Measurements from ENCODE around the gene C1QTNF9. TPM values are rescaled to one million over a fixed set of nuclear protein-coding genes. Genes with fewer than 3 reads are reported as not detected.
A peak's percentile ranks its signal among the peaks of the same experiment; 100 is the strongest.

The C1QTNF9 gene
- total RNA-seq, 2 experiments from 2014 or later, result not detected

DNA sequence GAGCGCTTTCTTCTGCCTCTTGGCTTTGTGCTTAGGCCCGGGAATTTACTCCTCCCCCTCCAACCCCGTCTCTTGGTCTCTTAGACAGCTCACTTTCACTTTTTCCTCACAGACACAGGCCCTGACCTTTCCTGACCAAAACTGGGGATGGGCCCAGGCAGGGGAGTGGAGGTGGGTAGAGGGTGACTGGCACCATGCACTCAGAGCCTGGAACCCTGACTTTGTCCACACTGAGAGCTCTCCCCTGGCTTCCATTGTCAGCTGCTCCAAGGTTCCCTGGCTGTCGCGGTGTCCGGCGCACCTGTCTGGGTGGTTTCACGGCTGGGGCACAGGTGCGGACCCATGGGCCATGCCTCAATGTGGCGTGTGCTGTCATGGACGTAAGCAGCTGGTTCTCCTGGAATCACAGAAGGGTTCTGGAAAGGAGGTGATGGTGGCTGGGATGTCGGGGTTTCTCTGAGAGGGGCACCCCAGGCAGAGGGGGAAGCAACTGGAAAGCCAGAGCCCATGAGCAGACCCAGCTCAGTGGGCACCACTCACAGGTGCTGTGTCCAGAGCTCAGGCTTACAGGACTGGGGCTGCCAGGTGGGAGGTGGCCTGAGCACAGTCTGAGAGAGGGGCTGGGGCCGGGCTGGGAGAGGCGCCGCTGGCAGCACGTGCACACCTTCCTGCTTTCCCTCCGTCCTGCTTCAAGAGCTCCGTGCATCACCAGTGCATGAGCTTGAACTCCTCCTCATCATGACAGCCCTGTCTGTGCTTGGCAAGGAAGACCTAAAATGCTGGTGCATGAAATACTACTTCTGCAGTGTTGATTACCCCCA, 28.0 kb upstream of the C1QTNF9 start:
- DNase-seq, result no peak
- ATAC-seq, result no peak
- POLR2A ChIA-PET, result no interaction called here
- CTCF ChIA-PET, result no interaction called here
- Mint-ChIP-seq H3K4me3 (no peak overlapping the region), H3K9me3 (ENCODE audit: insufficient read depth) (no peaks in the 10 kb centered on the region), H3K27me3 (ENCODE audit: low read depth) (no peaks in the 10 kb centered on the region), H3K36me3 (ENCODE audit: low read depth) (peaks cover 50% of the 10 kb centered on the region), H3K4me1 (ENCODE audit: low read depth) (peaks cover 34% of the 10 kb centered on the region), H3K27ac (peak overlapping the region; percentile 18)

GRCh38 chr13:24282256-24282655, 27.1 kb upstream of the C1QTNF9 start:
- Mint-ChIP-seq H3K9me3 (ENCODE audit: insufficient read depth) (no peaks in the 10 kb centered on the region), H3K27me3 (ENCODE audit: low read depth) (no peaks in the 10 kb centered on the region), H3K27ac (peak overlapping the region; percentile 59), H3K36me3 (ENCODE audit: low read depth) (peaks cover 52% of the 10 kb centered on the region), H3K4me1 (ENCODE audit: low read depth) (peaks cover 25% of the 10 kb centered on the region), H3K4me3 (no peak overlapping the region)
- CTCF ChIA-PET, result interaction anchor here (0.7 kb wide), 1 partner anchor 17 kb away, joined by 4 read pairs; no protein-coding TSS in a partner anchor
- POLR2A ChIA-PET, result no interaction called here
- DNase-seq (no peak), ATAC-seq (no peak)

DNA sequence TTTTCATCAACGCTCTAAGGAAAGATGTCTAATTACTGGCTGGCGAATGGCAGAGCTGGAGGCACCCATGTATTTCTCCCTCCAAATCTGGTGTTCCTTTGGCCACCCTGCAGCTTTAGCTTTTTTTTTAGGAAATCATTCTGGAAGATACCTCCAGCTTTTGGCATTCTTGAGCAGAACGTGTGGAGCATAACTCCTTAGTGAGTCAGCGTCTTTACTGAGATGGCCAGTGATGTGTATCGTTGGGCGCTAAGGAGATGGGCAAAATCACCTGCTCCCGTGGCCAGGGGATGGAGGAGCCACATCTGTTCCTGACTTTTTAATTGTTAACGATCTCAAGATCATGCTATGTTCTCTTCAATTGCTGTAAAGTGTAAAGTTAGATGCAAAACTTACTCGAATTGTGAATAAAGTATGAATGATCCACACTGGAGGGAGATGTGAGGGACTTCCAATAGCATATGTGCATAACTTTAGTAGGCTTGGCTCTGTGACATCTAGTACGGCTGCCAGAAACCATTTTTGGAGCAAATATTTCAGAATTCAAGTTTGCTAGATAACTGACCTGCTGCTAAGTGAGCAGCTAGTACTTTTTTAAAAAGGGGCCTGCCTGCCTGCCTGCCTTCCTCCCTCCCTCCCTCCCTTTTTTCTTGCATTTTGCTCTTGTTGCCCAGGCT, 24.4 kb upstream of the C1QTNF9 start:
- H3K36me3 Mint-ChIP-seq (ENCODE audit: low read depth), result peaks cover 56% of the 10 kb centered on the region
- CTCF ChIA-PET, result interaction anchor here (1.6 kb wide), 1 partner anchor 57 kb away, joined by 3 read pairs; no protein-coding TSS in a partner anchor

DNA sequence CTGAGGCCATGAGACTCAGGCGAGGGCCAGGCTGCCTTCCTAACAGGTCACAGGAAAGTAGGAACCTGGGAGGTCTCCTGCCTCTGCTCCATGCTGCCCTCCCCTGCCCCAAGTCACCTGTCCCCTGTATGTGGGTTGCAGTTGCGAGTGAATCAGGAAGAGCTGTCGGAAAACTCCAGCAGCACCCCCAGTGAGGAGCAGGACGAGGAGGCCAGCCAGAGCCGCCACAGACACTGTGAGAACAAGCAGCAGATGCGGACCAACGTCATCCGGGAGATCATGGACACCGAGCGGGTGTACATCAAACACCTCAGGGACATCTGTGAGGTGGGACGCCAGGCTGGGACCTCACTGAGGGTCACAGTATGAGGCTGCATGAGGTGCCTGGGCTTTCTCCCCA, 22.8 kb upstream of the C1QTNF9 start:
- Mint-ChIP-seq H3K9me3 (ENCODE audit: insufficient read depth) (no peaks in the 10 kb centered on the region), H3K27me3 (ENCODE audit: low read depth) (no peaks in the 10 kb centered on the region), H3K27ac (no peak overlapping the region), H3K36me3 (ENCODE audit: low read depth) (peaks cover 64% of the 10 kb centered on the region), H3K4me1 (ENCODE audit: low read depth) (no peaks in the 10 kb centered on the region), H3K4me3 (no peak overlapping the region)
- ChIA-PET CTCF (no interaction called here), POLR2A (no interaction called here)
- DNase-seq, result no peak
- ATAC-seq, result no peak

More for the DNA sequence above, 24.4 kb upstream of the C1QTNF9 start:
- Mint-ChIP-seq H3K9me3 (ENCODE audit: insufficient read depth) (no peaks in the 10 kb centered on the region), H3K27me3 (ENCODE audit: low read depth) (no peaks in the 10 kb centered on the region), H3K4me3 (no peak overlapping the region), H3K27ac (no peak overlapping the region), H3K4me1 (ENCODE audit: low read depth) (peaks cover 2% of the 10 kb centered on the region)
- POLR2A ChIA-PET, result no interaction called here
- DNase-seq (no peak), ATAC-seq (no peak)

GRCh38 chr13:24287748-24288287, 21.6 kb upstream of the C1QTNF9 start:
- no peak for DNase-seq
- H3K4me1 Mint-ChIP-seq (ENCODE audit: low read depth), result no peaks in the 10 kb centered on the region
- ATAC-seq, result no peak
- H3K36me3 Mint-ChIP-seq (ENCODE audit: low read depth), result peaks cover 66% of the 10 kb centered on the region
- ChIA-PET POLR2A (no interaction called here), CTCF (no interaction called here)
- no peak overlapping the region for H3K4me3 Mint-ChIP-seq
- no peaks in the 10 kb centered on the region for H3K27me3 Mint-ChIP-seq (ENCODE audit: low read depth)
- no peaks in the 10 kb centered on the region for H3K9me3 Mint-ChIP-seq (ENCODE audit: insufficient read depth)
- no peak overlapping the region for H3K27ac Mint-ChIP-seq

GRCh38 chr13:24288870-24289269, 20.5 kb upstream of the C1QTNF9 start:
- Mint-ChIP-seq H3K36me3 (ENCODE audit: low read depth) (peaks cover 70% of the 10 kb centered on the region), H3K27me3 (ENCODE audit: low read depth) (no peaks in the 10 kb centered on the region), H3K9me3 (ENCODE audit: insufficient read depth) (no peaks in the 10 kb centered on the region), H3K4me1 (ENCODE audit: low read depth) (no peaks in the 10 kb centered on the region), H3K4me3 (no peak overlapping the region), H3K27ac (no peak overlapping the region)
- ChIA-PET POLR2A (interaction anchor here (0.7 kb wide), 1 partner anchor 24 kb away, joined by 4 read pairs; no protein-coding TSS in a partner anchor), CTCF (no interaction called here)
- DNase-seq (no peak), ATAC-seq (no peak)

DNA sequence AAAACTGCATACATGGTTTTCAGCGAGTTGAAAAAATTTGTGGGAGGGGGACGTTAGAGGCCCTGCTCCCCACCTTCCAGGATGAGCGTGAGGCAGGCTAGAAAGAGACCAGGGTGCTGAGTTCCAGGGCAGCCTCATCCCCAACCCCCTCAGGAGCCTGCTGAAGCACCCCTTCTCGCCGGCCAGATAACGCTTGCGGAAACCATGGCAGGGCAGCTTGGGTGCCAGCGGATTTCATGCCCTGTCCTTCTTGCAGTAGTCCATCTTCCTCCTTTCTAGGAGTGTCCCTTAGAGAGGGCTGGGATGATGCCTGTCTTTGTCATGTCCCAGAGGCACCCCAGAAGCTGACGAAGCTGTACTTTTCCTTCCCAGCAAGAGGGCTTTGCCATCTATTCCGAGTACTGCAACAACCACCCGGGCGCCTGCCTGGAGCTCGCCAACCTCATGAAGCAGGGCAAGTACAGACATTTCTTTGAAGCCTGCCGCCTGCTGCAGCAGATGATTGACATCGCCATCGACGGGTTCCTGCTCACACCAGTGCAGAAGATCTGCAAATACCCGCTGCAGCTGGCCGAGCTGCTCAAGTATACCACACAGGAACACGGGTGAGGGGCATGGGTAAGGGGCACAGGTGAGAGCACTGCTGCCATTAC, 19.0 kb upstream of the C1QTNF9 start:
- CTCF ChIA-PET, result no interaction called here
- Mint-ChIP-seq H3K36me3 (ENCODE audit: low read depth) (peaks cover 72% of the 10 kb centered on the region), H3K4me1 (ENCODE audit: low read depth) (no peaks in the 10 kb centered on the region), H3K27me3 (ENCODE audit: low read depth) (no peaks in the 10 kb centered on the region), H3K27ac (no peak overlapping the region), H3K4me3 (no peak overlapping the region), H3K9me3 (ENCODE audit: insufficient read depth) (no peaks in the 10 kb centered on the region)
- POLR2A ChIA-PET, result interaction anchor here (1.0 to 1.3 kb wide), 2 partner anchors 12 to 18 kb away, joined by 3 read pairs; no protein-coding TSS in a partner anchor
- DNase-seq (no peak), ATAC-seq (no peak)

DNA sequence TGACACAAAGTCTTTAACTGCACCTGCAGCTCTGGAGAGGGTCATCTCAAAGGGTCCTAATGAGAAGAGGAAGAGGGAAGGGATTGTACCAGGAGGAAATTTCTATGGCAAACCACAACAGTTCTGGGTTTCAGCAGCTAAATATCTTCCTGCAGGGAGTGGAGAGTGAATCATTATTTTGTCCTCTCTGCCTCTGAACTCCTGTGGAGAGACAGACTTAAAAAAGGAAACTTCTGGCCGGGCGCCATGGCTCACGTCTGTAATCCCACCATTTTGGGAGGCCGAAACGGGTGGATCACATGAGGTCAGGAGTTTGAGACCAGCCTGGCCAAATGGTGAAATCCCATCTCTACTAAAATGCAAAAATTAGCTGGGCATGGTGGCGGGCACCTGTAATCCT, 16.9 kb upstream of the C1QTNF9 start:
- ATAC-seq, result no peak
- Mint-ChIP-seq H3K27ac (no peak overlapping the region), H3K27me3 (ENCODE audit: low read depth) (no peaks in the 10 kb centered on the region), H3K36me3 (ENCODE audit: low read depth) (peaks cover 78% of the 10 kb centered on the region), H3K4me1 (ENCODE audit: low read depth) (no peaks in the 10 kb centered on the region), H3K9me3 (ENCODE audit: insufficient read depth) (no peaks in the 10 kb centered on the region), H3K4me3 (no peak overlapping the region)
- no peak for DNase-seq
- POLR2A ChIA-PET, result no interaction called here
- CTCF ChIA-PET, result no interaction called here

GRCh38 chr13:24293746-24294145, 15.6 kb upstream of the C1QTNF9 start:
- no peaks in the 10 kb centered on the region for H3K9me3 Mint-ChIP-seq (ENCODE audit: insufficient read depth)
- H3K4me1 Mint-ChIP-seq (ENCODE audit: low read depth), result no peaks in the 10 kb centered on the region
- no peak overlapping the region for H3K27ac Mint-ChIP-seq
- H3K27me3 Mint-ChIP-seq (ENCODE audit: low read depth), result no peaks in the 10 kb centered on the region
- ChIA-PET CTCF (no interaction called here), POLR2A (no interaction called here)
- no peak for DNase-seq
- no peak overlapping the region for H3K4me3 Mint-ChIP-seq
- peaks cover 79% of the 10 kb centered on the region for H3K36me3 Mint-ChIP-seq (ENCODE audit: low read depth)
- ATAC-seq, result no peak

DNA sequence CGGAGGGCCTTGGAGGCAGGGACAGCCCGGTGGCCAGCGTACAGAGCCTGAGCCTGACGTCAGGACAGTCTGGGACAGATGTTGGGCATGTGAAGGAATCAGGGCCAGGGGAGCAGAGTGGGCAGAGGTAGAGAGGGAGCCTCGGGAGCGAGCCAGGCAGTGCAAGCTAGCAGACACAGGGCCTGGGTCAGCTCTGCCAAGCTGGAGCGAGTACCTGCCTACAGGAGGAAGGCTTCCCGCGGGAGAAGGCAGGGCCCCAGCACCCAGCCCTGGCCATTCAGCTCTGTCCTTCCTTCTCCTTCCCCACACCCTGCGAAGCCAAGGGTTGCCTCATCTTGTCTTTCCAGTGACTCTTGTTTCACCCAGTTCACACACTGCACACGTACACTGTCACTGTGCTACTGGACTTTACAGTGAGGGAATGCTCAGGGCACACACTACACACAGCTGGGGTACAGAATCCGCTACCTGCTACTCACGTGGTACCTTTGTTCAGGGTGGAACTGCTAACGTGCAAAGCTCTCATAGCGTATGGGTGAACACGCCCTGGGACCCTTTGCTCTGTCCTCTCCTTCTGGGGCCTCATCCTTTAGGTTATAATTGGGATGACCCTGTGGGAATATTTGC, 9.8 kb upstream of the C1QTNF9 start:
- no peak for ATAC-seq
- Mint-ChIP-seq H3K27ac (no peak overlapping the region), H3K36me3 (ENCODE audit: low read depth) (peaks cover 82% of the 10 kb centered on the region), H3K4me1 (ENCODE audit: low read depth) (peaks cover 1% of the 10 kb centered on the region), H3K4me3 (no peak overlapping the region), H3K9me3 (ENCODE audit: insufficient read depth) (no peaks in the 10 kb centered on the region), H3K27me3 (ENCODE audit: low read depth) (no peaks in the 10 kb centered on the region)
- CTCF ChIA-PET, result no interaction called here
- POLR2A ChIA-PET, result no interaction called here
- DNase-seq, result no peak

DNA sequence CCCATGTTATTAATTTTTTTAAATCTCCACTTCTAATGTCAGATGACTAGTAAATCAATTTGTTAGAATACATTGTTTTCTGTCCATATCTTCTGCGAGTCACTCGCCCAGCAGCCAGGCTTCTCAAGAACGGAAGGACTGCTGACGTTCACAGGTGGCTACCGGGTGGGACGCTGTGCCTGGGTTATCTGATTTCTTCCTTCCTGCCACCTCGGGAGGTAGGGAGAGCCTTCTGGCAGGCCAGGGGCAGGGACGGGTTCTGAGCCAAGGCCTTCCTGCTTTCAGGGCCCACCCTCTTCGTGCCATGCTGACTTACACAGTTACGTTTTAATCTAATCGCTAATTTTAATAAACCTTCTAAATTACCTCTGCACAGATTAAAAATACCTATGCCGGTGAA, 7.9 kb upstream of the C1QTNF9 start:
- DNase-seq (no peak), ATAC-seq (no peak)
- Mint-ChIP-seq H3K27ac (no peak overlapping the region), H3K36me3 (ENCODE audit: low read depth) (peaks cover 80% of the 10 kb centered on the region), H3K9me3 (ENCODE audit: insufficient read depth) (no peaks in the 10 kb centered on the region), H3K27me3 (ENCODE audit: low read depth) (no peaks in the 10 kb centered on the region), H3K4me3 (no peak overlapping the region), H3K4me1 (ENCODE audit: low read depth) (peaks cover 1% of the 10 kb centered on the region)
- POLR2A ChIA-PET, result no interaction called here
- CTCF ChIA-PET, result interaction anchor here (1.0 kb wide), 1 partner anchor 281 kb away, joined by 3 read pairs; no protein-coding TSS in a partner anchor
